ENCODE data around the gene LSM8.
"Not testable (repeated sequence)": the region's sequence is repeated elsewhere in the genome, so short reads cannot be mapped to it uniquely, and the experiment has no call there.

Gene LSM8

GRCh38 chr7:118214051-118214832 is 30.3 kb downstream of the LSM8 start:
- DNase-seq: peak; percentile 26

- DNase-seq: no peak
These were observed 30.8 kb downstream of the LSM8 start for GRCh38 chr7:118214833-118215182.

DNA sequence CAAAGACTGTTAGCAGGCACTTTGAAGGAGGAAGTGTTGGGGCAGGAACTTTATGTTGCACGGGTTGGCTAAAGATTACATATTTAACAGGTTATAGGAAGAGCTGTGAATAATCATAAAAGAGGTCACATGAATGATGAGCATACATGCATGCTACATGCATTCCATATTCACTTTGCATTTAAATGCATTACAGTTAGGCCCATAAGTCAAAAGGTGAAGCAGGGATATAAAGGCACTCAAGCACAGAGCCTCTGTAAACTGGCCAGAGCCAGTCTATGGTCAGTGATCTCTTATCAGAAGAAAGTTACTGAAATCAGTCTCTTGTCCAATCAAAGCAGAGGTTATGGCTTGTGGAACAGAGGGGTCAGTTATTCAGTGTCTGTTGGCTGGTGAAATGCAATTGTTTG is 33.3 kb downstream of the LSM8 start:
- no peak for DNase-seq

- no peak for DNase-seq
These were observed 34.6 kb downstream of the LSM8 start for GRCh38 chr7:118218413-118219156.

- DNase-seq: no peak
These were observed 35.2 kb downstream of the LSM8 start for GRCh38 chr7:118219157-118219512.

- no peak for DNase-seq
These were observed 36.6 kb downstream of the LSM8 start for GRCh38 chr7:118220583-118220982.

- no peak for DNase-seq
These were observed 38.6 kb downstream of the LSM8 start for GRCh38 chr7:118222591-118222990.

- DNase-seq: no peak
These were observed 40.6 kb downstream of the LSM8 start, which contains the start of gene ANKRD7 for GRCh38 chr7:118224521-118224920. TSS of gene ANKRD7 (plus strand) at chr7:118224704. CDS start at chr7:118224831, 127 bp downstream.

DNA sequence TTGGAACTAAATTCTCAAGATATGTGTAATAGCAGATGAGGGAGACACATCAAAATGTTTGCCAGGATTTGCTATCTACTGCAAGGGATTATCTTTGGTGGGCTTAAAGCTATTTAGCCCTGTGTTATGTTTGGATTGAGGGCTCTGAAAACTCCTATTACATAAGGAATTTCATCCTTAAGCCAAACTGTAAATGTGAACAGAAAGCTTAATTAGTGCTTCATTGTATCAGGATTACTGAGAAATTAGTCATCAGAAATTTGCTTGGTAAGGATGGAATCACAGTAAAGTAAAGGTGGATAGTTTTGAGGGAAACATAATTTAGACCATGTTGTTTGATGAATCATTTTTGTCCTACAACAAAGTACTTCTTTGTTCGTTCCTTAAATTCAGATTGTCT is 48.9 kb downstream of the LSM8 start:
- DNase-seq: no peak

DNA sequence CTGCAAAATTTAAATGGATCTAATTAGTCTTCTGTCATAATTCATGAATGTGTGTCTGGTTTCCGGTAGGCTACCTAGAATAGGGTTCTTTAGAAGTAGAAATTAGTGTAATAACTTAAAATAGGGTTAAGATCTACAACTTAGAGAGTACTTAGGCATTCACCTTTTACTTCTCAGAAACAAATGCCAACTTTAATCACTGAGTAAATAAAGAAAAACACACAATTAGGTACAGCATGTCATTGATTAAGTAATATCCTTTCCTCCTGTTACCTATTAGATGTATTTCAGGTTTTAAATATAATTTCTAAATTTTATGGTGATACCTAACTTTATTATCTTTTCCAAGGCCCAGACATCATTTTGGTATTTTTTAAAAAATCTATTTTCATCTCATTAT is 49.8 kb downstream of the LSM8 start:
- DNase-seq: no peak

DNA sequence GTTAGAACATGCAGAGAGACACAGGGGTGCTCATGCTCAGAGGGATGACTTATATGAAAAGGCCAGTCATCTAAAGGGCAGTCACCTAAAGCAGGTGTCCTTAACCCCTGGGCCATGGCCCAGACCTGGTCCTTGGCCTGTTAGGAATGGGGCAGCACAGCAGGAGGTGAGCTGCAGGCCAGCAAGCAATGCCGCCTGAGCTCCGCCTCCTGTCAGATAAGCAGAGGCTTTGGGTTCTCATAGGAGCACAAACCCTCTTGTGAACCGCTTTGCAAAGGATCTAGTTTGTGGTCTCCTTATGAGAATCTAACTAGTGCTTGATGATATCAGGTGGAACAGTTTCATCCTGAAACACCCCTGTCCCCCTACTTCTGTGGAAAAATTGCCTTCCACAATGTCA is 55.0 kb downstream of the LSM8 start:
- no peak for DNase-seq

GRCh38 chr7:118240320-118240719 is 56.4 kb downstream of the LSM8 start:
- DNase-seq: not testable (repeated sequence)
